NCI-H82 (cell line): ENCODE data around the gene XRN1.
"Not testable (repeated sequence)": the region's sequence is repeated elsewhere in the genome, so short reads cannot be mapped to it uniquely, and the experiment has no call there.

Experiments used
- DNase-seq: peaks from one replicate; lab custom pipeline; 2025; lab: John Stamatoyannopoulos, UW

XRN1 gene

DNA sequence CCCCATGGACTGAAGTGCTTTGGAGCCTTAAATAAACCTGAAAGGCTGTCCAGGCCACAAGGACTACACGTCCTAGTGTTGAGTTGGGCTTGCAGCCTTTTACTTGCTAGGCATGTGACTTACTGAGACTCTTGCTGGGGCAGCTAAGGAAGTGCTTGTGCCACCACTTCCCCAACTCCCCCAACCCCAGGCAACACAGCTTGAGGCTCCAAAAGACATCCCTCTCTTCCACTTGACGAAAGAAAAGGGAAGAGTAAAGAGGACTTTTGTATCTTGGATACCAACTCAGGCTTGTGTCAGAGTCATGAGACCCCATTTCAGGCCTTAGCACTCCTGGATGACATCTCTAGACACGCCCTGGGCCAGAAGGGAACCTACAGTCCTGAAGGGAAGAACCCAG is 109.8 kb downstream of the XRN1 start:
- no peak for DNase-seq

- DNase-seq: no peak
These were observed 115.4 kb downstream of the XRN1 start for GRCh38 chr3:142332390-142332789.

DNA sequence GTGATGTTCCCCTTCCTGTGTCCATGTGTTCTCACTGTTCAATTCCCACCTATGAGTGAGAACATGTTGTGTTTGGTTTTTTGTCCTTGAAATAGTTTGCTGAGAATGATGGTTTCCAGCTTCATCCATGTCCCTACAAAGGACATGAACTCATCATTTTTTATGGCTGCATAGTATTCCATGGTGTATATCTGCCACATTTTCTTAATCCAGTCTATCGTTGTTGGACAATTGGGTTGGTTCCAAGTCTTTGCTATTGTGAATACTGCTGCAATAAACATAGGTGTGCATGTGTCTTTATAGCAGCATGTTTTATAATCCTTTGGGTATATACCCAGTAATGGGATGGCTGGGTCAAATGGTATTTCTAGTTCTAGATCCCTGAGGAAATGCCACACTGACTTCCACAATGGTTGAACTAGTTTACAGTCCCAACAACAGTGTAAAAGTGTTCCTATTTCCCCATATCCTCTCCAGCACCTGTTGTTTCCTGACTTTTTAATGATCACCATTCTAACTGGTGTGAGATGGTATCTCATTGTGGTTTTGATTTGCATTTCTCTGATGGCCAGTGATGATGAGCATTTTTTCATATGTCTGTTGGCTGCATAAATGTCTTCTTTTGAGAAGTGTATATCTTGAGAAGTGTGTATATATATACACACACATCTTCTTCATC is 123.4 kb downstream of the XRN1 start:
- DNase-seq: not testable (repeated sequence)

DNA sequence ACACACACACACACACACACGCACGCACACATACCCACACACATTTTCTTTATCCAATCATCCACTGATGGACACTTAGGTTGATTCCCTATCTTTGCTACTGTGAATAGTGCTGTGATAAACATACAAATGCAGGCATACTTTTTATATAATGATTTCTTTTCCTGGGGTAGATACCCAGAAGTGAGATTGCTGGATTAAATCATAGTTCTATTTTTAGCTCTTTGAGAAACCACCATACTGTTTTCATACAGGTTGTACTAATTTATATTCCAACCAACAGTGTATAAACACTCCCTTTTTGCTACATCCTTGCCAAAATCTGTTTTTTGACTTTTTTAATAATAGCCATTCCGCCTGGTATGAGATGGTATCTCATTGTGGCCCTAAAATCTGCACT is 127.9 kb downstream of the XRN1 start:
- no peak for DNase-seq

- no peak for DNase-seq
These were observed 128.7 kb downstream of the XRN1 start for GRCh38 chr3:142319094-142319493.

- no peak for DNase-seq
These were observed 129.5 kb downstream of the XRN1 start for GRCh38 chr3:142318331-142318730.

DNA sequence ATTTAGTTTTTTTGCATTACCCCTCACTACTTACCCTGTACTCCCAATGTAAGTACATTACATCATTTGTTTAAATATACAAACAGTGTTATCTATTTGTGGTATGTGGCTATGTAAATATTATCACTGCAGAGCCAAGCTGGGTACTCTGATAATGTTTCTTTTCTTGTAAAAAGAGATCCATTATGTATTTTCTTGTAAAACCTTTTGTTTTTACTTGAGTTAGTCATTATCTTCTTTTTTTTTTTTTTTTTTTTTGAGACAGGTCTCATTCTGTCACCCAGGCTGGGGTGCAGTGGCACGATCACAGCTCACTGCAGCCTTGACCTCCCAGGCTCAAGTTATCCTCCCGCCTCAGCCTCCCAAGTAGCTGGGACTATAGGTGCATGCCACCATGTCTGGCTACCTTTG is 131.9 kb downstream of the XRN1 start:
- DNase-seq: not testable (repeated sequence)

DNA sequence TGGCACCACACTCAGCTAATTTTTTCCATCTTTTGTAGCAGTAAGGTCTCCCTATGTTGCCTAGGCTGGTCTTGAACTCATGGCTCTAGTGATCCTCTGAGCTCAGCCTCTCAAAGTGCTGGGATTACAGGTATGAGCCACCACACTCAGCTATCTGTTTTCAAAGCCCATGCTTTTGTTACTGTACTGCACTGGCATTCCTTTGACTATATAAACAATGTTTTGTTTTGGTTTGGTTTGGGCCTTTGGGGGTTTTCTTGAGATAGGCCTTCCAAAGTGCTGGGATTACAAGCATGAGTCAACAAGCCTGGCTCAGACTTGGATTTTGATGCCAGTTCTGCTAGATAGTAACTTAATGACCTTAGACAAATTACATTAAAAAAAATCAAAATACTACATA is 132.8 kb downstream of the XRN1 start:
- DNase-seq: no peak

DNA sequence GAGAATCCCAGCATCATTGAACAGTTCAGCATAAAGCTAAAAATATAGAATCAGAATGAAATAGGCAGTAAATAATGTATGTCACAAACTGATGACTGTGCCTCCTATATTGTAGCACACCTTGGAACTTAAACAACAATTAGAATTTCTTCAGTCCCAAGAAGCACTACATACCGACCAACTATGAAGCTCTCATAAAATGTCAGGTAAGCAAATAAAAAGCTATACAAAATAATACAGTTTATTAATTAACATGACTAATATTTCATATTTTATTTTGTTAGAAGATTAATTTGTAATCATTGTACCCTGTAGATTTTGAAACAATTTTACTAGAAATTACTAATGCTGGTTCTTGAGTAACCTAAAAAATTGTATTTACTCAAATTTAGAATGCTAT is 137.4 kb downstream of the XRN1 start:
- no peak for DNase-seq

DNA sequence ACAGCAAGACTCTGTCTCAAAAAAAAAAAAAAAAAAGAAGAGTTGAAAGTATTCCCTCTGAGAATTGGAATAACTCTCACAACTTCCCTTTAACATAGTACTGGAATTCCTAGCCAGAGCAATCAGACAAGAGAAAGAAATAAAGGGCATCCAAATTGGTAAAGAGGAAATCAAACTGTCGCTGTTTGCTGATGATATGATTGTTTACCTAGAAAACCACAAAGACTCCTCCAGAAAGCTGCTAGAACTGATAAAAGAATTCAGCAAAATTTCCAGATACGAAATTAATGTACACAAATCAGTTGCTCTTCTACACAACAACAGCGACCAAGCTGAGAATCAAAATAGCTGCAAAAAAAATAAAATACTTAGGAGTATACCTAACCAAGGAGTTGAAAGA is 145.0 kb downstream of the XRN1 start:
- not testable (repeated sequence) for DNase-seq

GRCh38 chr3:142298626-142299025 is 149.2 kb downstream of the XRN1 start:
- no peak for DNase-seq

- DNase-seq: no peak
These were observed 151.3 kb downstream of the XRN1 start for GRCh38 chr3:142296507-142296906.

- peak; percentile 19 for DNase-seq
These were observed 159.8 kb downstream of the XRN1 start for GRCh38 chr3:142287866-142288638.

- peak; percentile 88 for DNase-seq
These were observed 162.7 kb downstream of the XRN1 start for GRCh38 chr3:142285083-142285517.

DNA sequence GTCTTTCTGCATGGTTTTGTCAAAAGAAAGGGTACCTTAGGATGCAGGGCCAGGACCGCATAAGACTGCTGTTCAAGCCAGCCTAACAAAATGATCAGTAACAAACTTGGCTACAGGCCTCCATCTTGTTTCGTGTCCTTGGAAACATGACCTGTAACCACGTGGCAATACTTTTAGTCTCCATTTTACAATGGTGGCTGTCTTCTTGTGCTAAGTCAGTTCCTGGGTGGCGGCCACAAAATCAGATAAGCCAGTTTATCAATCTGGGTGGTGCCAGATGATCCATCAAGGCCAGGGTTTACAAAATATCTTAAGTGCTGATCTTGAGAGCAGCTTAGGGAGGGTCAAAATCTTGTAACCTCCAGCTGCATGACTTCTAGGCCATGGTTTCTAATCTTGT is 165.3 kb downstream of the XRN1 start:
- peak; percentile 74 for DNase-seq

DNA sequence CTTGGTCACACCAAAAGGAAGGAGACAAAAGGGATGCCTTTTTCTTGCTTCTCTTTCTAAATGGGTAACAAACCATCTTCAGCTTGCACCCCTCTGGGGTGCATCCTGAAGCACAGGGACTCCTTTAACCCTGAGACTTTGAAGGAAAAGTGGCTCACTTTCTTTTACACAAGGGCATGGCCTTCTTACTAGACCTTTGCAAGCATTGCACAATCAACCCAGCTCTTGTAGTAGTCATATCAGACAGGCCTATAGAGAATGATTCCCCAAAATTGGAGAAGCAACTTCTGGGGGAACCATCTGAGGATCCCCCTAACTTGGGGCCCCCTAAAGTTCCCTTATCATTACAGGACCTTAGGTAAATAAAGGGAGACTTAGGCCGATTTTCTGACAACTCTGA is 166.4 kb downstream of the XRN1 start:
- no peak for DNase-seq

DNA sequence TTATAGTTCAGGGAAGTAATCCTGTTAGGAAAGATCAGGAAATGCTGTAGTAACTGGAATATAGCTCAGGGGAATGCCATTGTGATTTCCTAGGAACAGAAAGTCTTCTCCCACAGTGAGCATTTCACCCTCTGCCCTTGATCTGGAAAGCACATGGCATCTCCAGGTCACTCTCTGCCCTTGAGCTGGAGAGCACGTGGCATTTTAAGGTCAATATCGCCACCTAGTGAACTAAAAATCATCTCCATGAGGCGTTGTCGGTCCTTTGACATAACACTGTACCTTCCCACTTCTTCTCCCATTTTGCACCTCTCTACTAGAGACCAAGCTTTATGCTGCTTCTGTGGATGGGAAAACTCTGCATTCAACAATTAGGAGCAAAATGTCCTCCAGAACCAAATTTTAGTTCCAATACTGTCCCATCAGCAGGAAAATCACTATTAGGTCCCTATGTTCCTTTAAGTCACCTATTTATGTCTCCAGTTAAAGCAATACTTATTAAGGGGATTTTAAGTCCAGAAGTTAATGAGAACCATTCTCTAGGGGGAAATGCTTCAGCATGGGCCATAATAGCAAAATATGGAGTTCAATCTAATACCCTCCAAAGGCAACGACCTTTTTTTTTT is 167.8 kb downstream of the XRN1 start:
- DNase-seq: peak; percentile 94

GRCh38 chr3:142278451-142278850 is 169.4 kb downstream of the XRN1 start:
- DNase-seq: no peak

DNA sequence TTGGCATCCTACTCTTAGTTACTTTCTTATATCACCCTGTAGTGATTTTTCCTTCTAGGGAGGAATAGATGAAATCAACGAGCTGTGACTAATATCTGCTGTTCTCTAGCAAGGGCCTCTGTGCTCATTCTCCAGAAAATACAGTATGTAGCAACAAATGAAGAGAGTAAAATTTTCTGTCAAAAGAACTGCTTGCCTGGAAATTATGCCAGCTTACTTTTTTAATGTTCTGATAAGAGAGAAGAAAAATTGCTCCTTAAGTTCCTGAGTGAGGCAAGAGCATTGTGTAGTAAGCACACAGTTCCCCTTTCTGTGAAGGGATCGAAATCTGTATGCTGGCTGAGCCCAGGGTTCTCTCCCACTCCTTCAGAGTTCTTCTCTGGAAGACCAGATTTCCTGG is 171.1 kb downstream of the XRN1 start:
- DNase-seq: no peak

DNA sequence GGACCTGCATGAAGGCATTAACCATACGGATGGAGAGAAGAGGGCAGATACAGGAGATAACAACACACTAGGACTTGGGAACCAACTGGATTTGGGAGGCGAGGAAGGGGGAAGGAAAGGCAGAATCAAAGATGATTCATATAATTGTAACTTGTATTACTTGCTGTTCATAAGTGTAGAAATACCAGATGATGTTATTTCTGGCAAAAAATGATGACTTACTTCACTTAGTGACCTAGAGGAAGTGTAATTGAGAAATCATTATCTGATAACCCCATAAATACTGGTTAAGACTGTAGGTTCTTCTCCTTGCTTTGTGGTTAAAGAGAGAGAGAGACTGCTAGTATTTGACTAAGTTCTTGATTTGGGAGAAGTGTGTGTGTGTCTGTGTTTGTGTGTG is 172.0 kb downstream of the XRN1 start:
- no peak for DNase-seq

GRCh38 chr3:142274908-142275307 is 172.9 kb downstream of the XRN1 start:
- no peak for DNase-seq

GRCh38 chr3:142273501-142273900 is 174.3 kb downstream of the XRN1 start:
- DNase-seq: peak; percentile 98
